GM12875 (cell line): ENCODE measurements around the gene PCBP3.

Experiments used
- H3K4me3 ChIP-seq: one replicate; pipeline ENCODE4 v1.5.1; 2011; ENCODE audit warnings: low read depth, low read length, control low read depth
- TF ChIP-seq, protein P1 (sequence below): IDR thresholded peaks from 2 replicates; pipeline ENCODE4 v1.5.1; 2011; ENCODE audit warnings: low read depth, mild to moderate bottlenecking, control low read depth, inconsistent platforms, low read length, moderate library complexity, borderline replicate concordance; ENCODE audit not compliant: insufficient read depth

The PCBP3 gene

DNA sequence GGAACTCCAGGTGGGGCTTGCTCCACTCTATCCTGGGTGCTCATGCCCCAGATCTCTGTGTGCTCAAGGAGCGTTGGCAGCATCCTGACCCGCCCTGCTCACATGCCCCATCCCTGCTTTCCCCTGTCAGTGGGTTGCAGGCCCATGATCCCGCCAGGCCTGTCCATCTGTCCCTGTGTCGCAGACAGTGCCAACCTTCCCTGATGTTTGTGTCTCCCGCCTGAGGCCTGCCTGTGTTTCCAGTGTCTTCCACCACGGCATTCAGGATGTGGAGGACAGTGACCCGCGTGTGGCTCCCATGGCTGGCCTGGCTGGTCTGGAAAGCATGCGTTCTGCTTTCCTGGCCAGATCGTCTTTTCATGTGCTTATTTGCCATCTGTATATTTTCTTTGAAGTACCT lies 82.9 kb downstream of the PCBP3 start:
- H3K4me3 ChIP-seq, result no peak overlapping the region
- TF ChIP-seq, protein P1, sequence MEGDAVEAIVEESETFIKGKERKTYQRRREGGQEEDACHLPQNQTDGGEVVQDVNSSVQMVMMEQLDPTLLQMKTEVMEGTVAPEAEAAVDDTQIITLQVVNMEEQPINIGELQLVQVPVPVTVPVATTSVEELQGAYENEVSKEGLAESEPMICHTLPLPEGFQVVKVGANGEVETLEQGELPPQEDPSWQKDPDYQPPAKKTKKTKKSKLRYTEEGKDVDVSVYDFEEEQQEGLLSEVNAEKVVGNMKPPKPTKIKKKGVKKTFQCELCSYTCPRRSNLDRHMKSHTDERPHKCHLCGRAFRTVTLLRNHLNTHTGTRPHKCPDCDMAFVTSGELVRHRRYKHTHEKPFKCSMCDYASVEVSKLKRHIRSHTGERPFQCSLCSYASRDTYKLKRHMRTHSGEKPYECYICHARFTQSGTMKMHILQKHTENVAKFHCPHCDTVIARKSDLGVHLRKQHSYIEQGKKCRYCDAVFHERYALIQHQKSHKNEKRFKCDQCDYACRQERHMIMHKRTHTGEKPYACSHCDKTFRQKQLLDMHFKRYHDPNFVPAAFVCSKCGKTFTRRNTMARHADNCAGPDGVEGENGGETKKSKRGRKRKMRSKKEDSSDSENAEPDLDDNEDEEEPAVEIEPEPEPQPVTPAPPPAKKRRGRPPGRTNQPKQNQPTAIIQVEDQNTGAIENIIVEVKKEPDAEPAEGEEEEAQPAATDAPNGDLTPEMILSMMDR, result no peak

DNA sequence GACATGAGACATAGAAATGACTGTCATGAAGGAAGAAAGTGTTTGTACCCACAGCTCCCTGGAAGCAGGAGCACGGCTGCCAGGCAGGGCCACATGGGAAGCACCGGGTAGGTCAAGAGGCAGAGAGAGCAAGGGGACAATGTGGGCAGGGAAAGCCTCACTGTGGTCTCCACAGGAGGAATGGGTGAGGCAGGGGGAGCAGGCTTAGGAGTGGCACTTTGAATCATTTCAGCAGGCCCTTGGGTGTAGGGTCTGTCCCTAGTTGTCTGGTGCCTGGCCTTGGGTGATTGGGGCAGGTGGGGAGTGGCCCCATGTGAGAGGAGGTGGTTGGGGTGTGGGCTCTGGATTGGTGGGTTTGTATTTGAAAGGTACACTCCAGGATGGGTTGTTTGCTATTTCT lies 83.9 kb downstream of the PCBP3 start:
- H3K4me3 ChIP-seq, result no peak overlapping the region
- TF ChIP-seq, protein P1, result no peak

DNA sequence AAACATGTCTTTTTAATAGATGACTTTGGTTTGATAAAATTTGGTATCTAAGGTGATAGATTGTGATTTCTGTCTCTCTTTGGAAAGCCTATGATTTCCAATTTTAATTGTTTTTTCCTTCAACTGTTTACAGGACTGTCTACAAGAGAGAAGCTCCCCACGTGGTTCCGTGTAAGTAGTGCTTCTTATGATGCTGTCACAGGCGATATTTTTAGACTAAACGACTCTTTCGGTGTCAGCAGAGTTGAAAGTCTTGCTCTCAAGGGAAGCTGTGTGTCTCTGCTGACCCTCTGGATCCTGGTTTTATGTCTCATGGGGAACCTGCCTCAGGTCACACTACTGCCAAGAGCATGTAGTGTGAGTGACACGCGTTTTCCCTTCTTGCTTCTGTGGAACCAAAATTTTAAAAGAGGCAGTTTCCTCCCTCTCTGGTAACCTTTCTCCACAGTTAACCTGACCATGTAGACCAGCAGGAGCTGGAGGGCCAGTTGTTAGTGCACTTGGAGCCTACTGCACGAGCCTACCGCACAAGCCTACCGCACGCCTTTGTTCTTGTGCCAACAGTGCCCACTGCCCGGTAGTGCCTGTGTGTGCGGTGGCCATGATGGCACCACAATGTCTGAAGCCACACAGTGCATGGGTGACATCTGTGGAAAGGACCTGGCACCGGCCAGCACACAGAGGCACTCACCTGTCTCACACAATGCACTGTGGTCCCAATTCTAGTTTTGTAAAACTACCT lies 91.9 kb downstream of the PCBP3 start:
- TF ChIP-seq, protein P1, result no peak
- H3K4me3 ChIP-seq, result no peak overlapping the region

DNA sequence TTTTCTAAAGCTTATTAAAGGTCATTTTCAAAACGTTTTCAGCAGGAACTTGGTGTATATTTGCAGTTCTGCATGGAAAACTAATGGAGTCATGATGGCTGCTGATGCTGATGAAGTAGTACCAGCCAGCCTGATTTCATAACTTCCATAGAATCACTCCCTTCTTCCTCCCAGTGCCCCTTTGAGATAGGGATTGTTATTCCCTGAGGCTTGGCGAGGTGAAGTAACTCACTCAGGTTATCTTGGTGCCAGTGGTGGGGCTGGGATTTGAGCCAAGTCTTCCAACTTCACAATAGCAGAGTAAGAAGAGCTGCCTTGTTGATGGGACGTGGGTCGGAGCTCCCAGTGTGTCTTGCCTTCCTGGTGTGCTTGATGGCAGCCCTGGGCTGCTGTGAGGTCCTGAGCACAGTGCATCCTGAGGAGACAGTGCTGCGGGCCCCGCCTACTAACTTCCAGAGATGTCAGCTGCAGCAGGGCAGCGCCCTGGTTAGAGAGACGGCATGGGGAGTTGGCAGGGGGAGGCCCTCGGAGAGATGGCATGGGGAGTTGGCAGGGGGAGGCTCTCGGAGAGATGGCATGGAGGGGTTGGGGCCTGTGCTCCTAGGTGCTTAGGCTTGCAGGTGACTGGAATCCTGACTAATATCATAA lies 92.6 kb downstream of the PCBP3 start:
- TF ChIP-seq, protein P1, result no peak
- H3K4me3 ChIP-seq, result no peak overlapping the region

DNA sequence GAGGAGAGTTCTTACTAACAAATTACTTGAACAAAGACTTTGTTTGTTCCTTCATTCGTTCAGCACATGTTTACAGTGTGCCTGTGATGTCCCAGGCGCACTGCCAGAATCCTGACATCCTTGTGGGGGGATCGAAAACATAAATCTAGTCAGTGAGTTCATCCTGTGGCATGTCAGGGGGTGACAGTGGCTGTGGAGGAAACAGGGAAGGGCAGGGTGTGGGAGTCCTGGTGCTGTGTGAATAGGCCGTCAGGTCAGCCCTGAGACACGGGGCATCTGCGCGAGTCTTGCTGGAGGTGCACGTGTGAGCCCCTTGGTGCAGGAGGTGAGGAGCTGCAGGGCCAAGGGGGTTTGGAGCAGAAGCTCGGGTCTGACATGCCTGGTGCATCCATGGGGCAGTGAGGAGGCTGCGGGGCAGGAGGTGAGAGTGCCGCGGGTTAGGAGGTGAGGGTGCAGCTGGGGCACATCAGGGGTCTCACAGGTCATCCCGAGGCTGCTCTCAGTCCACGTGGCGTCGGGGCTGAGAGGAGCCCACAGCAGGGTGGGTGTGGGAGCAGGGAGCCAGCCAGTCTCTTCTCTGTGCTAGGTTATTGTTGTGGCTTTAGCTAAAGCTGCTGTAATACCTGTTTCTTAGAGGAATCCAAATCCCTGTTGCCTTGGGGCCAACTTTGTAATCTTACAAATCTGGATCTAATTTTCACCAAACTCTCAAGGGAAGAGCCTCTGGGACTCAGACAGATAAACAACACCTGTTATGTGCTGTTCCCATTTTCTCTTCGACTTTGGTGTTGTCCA lies 93.4 kb downstream of the PCBP3 start:
- TF ChIP-seq, protein P1, result no peak
- no peak overlapping the region for H3K4me3 ChIP-seq

DNA sequence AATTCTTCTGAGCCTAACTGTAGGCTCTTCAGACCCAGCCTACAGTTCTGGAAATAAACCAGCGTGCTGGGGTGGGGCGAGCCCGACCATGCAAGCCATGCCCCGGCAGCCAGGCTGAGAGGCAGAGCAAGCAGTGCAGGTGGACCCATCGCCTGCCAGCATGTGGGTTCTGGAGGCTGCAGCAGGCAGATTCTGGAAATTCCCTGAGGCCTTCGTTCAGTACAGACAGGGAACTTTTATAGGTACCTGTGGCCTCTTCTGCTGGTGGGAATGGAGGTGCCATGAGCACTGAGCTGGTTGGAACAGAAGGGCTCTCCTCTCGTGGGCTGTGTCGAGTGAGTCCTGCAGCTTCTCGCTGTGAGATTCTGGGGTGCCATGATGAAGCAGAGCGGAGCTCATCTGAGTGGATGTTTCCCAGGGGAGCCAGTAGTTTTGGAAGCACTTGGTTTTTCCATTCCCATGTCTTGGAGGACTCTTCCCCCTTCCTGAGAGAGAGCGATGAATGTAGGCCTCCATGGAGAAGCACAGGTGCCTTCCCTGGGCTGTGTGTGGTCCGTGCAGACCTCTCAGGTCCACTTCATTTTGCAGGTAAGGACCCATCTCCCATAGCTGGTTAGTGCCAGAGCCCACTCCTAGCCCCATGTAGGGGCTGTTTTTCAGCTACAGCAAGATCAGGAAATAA lies 94.1 kb downstream of the PCBP3 start:
- TF ChIP-seq, protein P1, result no peak
- H3K4me3 ChIP-seq, result no peak overlapping the region
